SK-N-MC (cell line): ENCODE results near the gene KCNH5.

ENCODE experiments used
- EZH2 ChIP-seq: fragments of 200-600 bp; sonication (generic); IDR thresholded peaks from one replicate; pipeline ENCODE4 v1.6.1; 2017; ENCODE audit warnings: antibody characterized with exemption
- POLR2AphosphoS5 ChIP-seq: IDR thresholded peaks from 2 replicates; pipeline ENCODE4 v1.6.1; 2012; ENCODE audit warnings: mild to moderate bottlenecking, low read depth, low read length, borderline replicate concordance

DNA sequence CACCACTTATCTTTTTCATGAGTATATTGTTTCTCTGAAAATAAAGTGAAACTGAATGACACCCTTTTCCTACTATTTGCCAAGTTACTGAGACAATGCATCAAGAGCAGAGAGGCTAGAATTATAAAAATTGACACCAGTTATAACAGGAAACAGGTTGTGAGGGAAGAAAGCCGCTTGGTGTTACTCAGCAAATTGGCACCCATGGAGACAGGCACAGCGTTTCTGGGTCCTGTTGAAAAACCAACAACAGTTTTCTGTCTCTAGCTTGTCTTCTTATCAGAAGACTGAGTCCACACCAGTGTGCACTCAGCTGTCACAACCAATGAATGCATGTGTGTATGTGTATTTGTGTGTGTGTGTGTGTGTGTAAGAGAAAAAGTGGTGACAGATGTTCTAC is 267.7 kb downstream of the KCNH5 start:
- TF ChIP-seq EZH2 (no peak), POLR2AphosphoS5 (no peak)
